Measurements from ENCODE around the gene PAX3.

The PAX3 gene

GRCh38 chr2:222270396-222270795 lies 28.4 kb downstream of the PAX3 start:
- DNase-seq (ENCODE audit: low read depth in 2 of 2, low spot score in 1 of 2), result no peak

GRCh38 chr2:222269132-222269531 lies 29.7 kb downstream of the PAX3 start:
- no peak for DNase-seq (ENCODE audit: low read depth in 2 of 2, low spot score in 1 of 2)

- no peak for DNase-seq (ENCODE audit: low read depth in 2 of 2, low spot score in 1 of 2)
Measured at GRCh38 chr2:222268311-222268990, 30.3 kb downstream of the PAX3 start.

DNA sequence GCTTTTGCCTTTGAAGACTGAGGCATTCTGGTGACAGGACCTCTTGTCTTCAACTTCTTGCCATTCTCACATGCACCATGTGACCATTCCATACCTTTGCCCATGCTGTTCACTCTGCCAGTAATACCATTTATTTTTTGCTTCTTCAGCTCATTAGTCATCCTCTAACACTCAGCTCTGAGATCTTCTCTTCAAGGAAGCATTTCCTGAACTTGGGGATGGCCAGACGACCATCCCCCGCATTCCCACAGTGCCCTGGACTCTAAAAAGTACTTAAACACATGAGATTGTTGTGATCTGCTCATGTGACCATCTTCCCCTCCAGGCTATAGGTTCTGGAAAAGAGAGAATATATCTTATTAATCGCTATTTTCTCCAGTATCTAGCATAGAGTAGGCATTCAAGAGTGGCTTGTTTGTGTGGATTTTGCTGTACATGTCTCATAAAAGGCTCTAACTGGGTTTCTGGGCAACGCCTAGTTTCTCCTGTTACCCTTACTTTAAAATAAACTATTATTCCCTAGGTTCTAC lies 33.9 kb downstream of the PAX3 start:
- DNase-seq (ENCODE audit: low read depth in 2 of 2, low spot score in 1 of 2), result no peak

DNA sequence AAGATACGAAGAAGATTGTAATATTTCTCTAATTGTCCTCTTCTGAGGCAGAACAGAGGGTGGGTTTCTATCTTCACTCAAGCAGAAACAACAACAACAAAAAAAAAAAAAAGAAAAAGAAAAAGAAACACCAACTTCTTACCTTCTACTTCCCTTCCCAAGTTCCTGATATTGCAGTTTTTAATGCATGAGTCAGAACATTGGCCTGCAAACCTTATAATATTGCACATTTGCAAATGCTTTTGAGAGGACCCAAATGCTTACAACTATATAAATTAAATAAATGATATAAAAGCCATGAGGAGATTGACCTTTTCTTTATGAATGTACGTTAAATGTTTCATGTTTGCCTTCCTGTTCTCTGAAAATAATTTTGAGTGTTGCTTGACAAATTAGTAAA lies 37.3 kb downstream of the PAX3 start:
- no peak for DNase-seq (ENCODE audit: low read depth in 2 of 2, low spot score in 1 of 2)

DNA sequence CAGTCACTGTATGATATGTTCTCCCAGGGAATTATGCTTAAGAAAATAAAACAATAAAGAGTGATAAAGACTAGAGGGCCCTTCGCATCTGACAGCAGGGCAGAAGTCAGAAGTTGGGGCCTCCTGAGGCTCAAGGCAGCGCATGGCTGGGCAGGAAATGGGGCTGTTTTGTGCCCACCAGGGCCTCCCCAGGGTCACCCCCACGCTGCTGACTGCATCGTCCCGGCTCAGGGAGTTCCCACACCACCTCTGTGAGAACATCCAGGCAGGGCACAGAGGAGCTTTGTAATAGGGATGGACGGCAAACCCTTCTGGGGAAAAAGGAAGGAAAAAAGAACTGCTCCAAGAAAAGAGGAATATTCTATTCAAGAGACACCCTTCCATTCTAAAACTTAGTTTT lies 41.2 kb downstream of the PAX3 start:
- no peak for DNase-seq (ENCODE audit: low read depth in 2 of 2, low spot score in 1 of 2)

GRCh38 chr2:222256250-222256649 lies 42.5 kb downstream of the PAX3 start:
- no peak for DNase-seq (ENCODE audit: low read depth in 2 of 2, low spot score in 1 of 2)

- no peak for DNase-seq (ENCODE audit: low read depth in 2 of 2, low spot score in 1 of 2)
Measured at GRCh38 chr2:222255090-222255489, 43.7 kb downstream of the PAX3 start.

GRCh38 chr2:222250313-222250712 lies 48.5 kb downstream of the PAX3 start:
- DNase-seq (ENCODE audit: low read depth in 2 of 2, low spot score in 1 of 2), result no peak

DNA sequence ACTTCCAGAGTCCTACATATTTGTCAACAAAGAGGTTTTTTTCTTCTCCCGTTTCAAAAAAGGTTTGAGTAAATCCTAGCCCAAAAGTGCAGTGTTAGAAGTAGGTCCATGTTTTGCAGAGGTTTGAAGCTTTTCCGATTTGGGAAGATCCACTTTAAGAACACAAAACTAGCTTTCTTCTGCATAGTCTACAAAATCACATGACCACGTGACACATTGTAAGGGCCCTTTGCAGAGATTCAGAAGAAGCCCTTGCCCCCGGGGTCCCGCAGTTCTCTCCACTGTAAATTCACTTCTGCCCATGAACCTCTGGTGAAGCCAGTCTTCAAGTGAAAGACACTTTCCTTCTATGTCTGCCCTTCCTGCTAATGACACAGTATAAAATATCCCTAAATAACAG lies 49.4 kb downstream of the PAX3 start:
- DNase-seq (ENCODE audit: low read depth in 2 of 2, low spot score in 1 of 2), result no peak

DNA sequence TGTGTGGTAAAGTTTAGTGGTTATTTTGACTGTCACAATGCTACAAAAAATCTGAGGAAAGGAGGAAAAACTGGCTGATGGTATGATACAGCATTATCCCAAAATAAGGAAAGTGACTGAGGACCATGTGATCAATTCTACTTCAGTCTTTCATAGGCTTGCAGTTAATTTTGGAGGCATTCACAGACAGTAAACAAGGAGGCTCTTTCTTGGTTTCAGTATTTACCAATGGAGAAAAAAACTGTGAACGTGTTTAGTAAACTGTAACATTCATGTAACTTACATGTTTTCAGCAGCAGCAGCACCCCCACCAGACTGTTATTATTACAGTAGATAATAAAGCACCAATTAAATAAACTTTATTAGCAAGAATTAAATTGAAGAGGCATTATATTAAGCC lies 50.0 kb downstream of the PAX3 start:
- DNase-seq (ENCODE audit: low read depth in 2 of 2, low spot score in 1 of 2), result no peak

DNA sequence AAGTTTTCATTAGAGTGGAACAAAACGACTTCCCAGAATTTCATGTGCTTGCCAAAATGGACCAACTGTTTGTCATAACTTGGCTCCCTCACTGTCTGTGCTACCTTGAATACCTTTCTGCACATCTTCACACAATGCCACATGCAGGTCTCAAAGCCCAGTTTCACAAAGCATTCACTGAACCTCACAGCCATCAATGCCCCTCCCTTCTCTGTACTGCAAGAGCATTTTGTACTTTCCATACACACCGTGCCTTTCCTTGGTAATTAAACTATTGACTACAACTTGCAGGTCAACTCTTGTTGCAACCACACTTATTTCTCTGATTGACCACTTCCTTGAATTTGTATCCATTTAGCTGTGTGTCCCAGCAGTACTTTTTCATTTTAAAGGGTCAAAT lies 50.5 kb downstream of the PAX3 start:
- DNase-seq (ENCODE audit: low read depth in 2 of 2, low spot score in 1 of 2), result no peak

- DNase-seq (ENCODE audit: low read depth in 2 of 2, low spot score in 1 of 2), result no peak
Measured at GRCh38 chr2:222242532-222242931, 56.3 kb downstream of the PAX3 start.

GRCh38 chr2:222241128-222241870 lies 57.5 kb downstream of the PAX3 start:
- no peak for DNase-seq (ENCODE audit: low read depth in 2 of 2, low spot score in 1 of 2)

DNA sequence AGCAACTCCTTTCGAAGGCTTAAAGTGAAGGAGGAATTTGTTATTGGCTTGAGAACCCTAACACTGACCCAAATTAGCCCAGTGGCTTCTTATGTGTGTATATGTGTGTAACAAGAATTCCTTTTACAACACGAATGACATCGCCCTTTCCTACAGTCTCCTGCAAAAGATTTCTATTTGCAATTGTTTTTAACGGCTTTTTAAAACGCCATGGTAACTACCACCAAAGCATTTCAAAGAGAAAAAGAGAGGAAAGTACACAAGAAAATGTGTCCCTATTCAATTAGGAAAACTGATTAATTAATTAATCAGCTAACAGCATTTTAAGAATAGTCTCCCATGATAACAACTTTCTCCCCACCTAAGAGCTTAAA lies 58.1 kb downstream of the PAX3 start:
- no peak for DNase-seq (ENCODE audit: low read depth in 2 of 2, low spot score in 1 of 2)

- no peak for DNase-seq (ENCODE audit: low read depth in 2 of 2, low spot score in 1 of 2)
Measured at GRCh38 chr2:222239945-222240675, 58.7 kb downstream of the PAX3 start.

DNA sequence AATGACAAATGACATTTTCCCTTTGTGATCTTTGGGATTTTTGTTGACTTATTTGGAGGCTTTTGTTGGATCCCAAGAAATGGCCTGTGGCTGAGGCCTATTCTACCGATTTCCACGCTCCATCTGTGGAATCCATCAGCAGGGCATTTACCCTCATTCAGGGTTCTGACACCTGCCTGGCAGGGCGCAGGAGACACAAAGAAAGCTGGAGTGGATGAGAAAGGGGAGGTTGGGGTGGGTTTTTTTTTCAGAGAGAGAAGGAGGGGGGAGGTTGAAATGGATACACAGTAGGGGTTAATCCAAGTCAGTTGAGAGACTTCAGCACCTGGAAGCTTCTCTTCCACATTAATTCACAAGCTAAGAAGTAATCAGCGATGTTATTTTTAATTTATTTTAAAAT lies 59.7 kb downstream of the PAX3 start:
- DNase-seq (ENCODE audit: low read depth in 2 of 2, low spot score in 1 of 2), result no peak

GRCh38 chr2:222238072-222238471 lies 60.7 kb downstream of the PAX3 start:
- no peak for DNase-seq (ENCODE audit: low read depth in 2 of 2, low spot score in 1 of 2)

DNA sequence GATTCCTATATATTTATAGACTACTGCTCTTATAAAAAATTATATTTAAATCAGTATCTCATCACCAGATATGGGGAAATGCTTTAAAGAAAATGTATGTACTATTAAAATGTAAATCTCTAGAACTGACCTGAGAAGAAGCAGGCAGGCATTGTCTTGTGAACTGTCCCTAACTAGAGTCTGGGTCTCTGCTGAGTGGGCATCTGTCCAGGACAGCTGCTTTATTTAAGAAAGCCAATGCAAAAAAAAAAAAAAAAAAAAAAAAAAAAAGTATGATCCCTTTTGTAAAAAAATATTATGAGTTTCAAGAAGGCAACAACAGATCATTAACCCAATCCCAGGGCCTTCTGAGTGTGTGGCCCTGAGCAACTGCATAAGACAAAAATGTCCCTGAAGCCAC lies 66.0 kb downstream of the PAX3 start:
- no peak for DNase-seq (ENCODE audit: low read depth in 2 of 2, low spot score in 1 of 2)

DNA sequence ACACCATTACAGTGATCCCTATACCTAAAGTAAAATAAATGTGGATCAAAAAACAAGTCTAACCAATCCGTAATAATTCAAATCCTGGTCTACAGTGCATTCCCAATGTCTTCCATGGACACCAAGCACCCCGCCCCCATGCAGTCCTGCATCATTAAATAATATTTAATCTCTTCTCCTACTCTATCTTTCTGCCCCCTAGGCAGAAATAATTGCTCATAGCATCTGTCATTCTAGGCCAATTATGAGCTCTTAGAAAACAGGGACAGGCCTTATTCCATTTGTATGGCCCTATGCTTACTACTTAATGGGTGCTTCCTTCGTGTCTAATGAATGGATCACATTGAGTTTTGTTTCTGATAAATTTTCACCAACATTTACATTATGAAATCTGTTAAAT lies 66.4 kb downstream of the PAX3 start:
- DNase-seq (ENCODE audit: low read depth in 2 of 2, low spot score in 1 of 2), result no peak

GRCh38 chr2:222228054-222228453 lies 70.7 kb downstream of the PAX3 start:
- no peak for DNase-seq (ENCODE audit: low read depth in 2 of 2, low spot score in 1 of 2)

DNA sequence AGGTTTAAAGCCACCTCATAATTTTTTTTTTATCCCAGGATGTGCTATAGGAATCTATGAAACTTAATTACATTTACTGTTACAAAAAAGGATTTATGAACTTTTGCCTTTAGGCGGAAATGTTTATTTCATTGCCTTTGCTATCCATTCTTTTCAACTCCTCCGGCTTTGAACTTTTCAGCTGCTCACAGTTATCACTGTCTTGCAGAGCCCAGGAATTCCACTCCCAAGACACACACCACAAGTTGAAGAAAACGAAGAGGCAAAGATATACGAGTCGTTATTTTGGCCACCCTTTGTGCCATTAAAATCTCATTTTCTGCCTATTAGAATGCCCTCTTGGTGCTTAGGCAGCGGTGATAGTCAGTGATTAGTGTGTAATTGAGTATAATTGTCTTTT lies 80.0 kb downstream of the PAX3 start:
- no peak for DNase-seq (ENCODE audit: low read depth in 2 of 2, low spot score in 1 of 2)

All from stimulated activated CD8-positive, alpha-beta memory T cell treated with anti-CD3 and anti-CD28 coated beads, Interleukin-4, amount 100 ng/mL, for 1 hour (primary cell).